ENCODE results near the gene RPS6KA6. TPM values are rescaled to one million over a fixed set of nuclear protein-coding genes. Genes with fewer than 3 reads are reported as not detected.

Gene RPS6KA6
- total RNA-seq, 2 donors from 2014 or later = 1.4 to 1.7 TPM

DNA sequence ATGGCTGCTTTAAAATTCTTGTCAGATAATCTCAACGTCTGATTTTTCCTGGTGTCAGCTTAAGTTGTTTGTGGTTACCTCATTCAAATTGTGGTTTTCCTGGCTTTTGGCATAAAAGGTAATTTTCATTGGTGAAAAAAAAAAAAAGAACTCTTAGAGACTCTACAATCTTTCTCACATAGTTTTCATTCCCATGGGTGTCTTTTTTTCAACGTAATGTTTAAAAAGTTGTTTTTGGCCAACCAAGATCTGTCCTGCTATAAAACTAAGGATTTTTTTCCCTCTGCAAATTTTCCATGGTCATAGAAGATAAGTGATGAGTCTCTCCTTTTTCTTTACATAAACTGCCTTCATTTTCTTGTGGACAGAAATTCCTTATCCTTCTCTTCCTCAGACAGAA is 28.9 kb upstream of the RPS6KA6 start:
- Histone ChIP-seq H3K4me3 (no peak overlapping the region), H3K27me3 (no peaks in the 10 kb centered on the region), H3K27ac (no peak overlapping the region), H3K36me3 (no peaks in the 10 kb centered on the region), H3K4me1 (no peaks in the 10 kb centered on the region), H3K9me3 (peaks cover 0 to 5% of the 10 kb centered on the region in 2 donors)
- TF ChIP-seq, protein P1, sequence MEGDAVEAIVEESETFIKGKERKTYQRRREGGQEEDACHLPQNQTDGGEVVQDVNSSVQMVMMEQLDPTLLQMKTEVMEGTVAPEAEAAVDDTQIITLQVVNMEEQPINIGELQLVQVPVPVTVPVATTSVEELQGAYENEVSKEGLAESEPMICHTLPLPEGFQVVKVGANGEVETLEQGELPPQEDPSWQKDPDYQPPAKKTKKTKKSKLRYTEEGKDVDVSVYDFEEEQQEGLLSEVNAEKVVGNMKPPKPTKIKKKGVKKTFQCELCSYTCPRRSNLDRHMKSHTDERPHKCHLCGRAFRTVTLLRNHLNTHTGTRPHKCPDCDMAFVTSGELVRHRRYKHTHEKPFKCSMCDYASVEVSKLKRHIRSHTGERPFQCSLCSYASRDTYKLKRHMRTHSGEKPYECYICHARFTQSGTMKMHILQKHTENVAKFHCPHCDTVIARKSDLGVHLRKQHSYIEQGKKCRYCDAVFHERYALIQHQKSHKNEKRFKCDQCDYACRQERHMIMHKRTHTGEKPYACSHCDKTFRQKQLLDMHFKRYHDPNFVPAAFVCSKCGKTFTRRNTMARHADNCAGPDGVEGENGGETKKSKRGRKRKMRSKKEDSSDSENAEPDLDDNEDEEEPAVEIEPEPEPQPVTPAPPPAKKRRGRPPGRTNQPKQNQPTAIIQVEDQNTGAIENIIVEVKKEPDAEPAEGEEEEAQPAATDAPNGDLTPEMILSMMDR (IDR thresholded peaks at IDR 0.05) = no peak
- DNase-seq (ENCODE audit: low spot score) = no peak

DNA sequence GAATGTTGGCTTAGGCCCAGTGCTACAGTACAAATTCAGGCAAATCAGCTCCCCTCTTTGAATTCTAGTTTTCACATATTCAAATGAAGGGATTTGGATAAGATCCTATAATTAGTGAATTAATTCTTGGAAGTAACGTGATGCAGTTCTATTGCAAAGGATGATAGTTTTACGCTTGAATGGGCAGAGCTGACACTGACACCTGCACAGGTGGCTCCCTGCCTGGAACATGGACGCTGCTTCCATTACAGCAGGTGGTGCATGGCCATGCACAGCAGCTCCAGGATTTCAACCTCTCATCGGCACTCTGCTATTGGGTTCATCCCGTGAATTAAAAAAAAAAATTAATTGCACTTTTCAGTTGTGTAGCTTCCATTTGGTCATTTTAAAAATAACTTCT is 28.4 kb upstream of the RPS6KA6 start:
- no peak for DNase-seq (ENCODE audit: low spot score)
- Histone ChIP-seq H3K4me1 (no peaks in the 10 kb centered on the region), H3K27me3 (no peaks in the 10 kb centered on the region), H3K27ac (no peak overlapping the region), H3K36me3 (no peaks in the 10 kb centered on the region), H3K9me3 (peaks cover 0 to 5% of the 10 kb centered on the region in 2 donors), H3K4me3 (no peak overlapping the region)
- TF ChIP-seq, protein P1 (IDR thresholded peaks at IDR 0.05) = no peak

DNA sequence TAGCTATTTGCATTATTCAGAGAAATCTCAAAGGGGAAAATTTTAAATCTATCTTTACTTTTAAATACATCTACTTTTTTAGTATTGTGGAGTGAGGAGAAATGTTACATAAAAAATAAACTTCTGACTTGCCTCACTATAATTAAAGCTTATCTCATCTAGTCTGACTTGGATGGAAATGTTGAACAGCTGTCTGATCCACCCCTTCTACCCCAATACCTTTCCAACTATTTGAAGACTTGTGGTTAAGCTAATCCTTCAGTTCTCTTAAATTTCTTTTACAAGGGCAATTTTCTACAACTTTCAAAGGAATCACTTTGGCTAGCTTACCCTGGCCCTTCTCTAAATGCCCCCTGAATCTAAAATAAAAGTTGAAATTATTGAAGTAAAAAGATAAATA is 17.3 kb upstream of the RPS6KA6 start:
- TF ChIP-seq, protein P1 (IDR thresholded peaks at IDR 0.05) = no peak

DNA sequence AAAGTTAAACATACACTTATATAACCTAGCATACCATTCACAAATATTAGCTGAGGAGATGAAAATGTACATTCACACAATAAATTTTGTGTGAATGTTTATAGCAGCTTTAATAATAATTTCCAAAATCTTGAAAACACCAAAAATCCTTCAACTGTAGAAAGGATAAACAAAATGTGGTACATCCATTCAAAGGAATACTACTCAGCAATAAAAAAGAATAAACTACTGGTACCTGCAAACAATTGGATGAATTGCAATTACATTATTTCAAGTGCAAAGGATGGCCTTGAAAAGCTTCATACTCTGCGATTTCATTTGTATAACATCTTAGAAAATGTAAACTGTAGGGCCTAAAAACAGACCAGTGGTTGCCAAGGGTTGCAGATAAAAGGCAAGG is 11.7 kb upstream of the RPS6KA6 start:
- Histone ChIP-seq H3K36me3 (no peaks in the 10 kb centered on the region), H3K27me3 (no peaks in the 10 kb centered on the region), H3K4me3 (no peak overlapping the region), H3K27ac (no peak overlapping the region), H3K4me1 (no peaks in the 10 kb centered on the region), H3K9me3 (peaks cover 0 to 11% of the 10 kb centered on the region in 2 donors)
- TF ChIP-seq, protein P1 (IDR thresholded peaks at IDR 0.05) = no peak
- no peak for DNase-seq (ENCODE audit: low spot score)

More for the DNA sequence above, 17.3 kb upstream of the RPS6KA6 start:
- H3K27ac ChIP-seq = no peak overlapping the region
- no peaks in the 10 kb centered on the region for H3K9me3 ChIP-seq
- no peaks in the 10 kb centered on the region for H3K36me3 ChIP-seq
- DNase-seq (ENCODE audit: low spot score) = no peak
- no peaks in the 10 kb centered on the region for H3K27me3 ChIP-seq
- no peak overlapping the region for H3K4me3 ChIP-seq
- H3K4me1 ChIP-seq = no peaks in the 10 kb centered on the region

DNA sequence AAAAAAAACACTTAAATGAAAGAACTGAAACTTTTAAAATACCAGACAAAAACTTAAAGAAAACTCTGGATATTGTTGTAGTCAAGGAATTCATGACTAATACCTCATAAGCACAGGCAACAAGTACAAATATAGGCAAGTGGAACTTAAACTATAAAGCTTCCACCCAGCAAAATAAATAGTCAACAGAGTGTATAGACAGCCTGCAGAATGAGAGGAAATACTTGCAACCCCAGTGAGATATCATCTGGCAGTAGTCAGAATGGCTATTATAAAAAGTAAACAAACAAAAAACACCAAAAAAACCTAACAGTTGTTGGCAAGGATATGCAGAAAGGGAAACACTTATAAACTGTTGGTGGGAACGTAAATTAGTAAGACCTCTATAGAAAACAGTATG is 9.6 kb upstream of the RPS6KA6 start:
- Histone ChIP-seq H3K36me3 (no peaks in the 10 kb centered on the region), H3K9me3 (peaks cover 0 to 14% of the 10 kb centered on the region in 2 donors), H3K4me1 (no peaks in the 10 kb centered on the region), H3K4me3 (no peak overlapping the region), H3K27ac (no peak overlapping the region), H3K27me3 (no peaks in the 10 kb centered on the region)
- no peak for DNase-seq (ENCODE audit: low spot score)
- TF ChIP-seq, protein P1 (IDR thresholded peaks at IDR 0.05) = no peak

DNA sequence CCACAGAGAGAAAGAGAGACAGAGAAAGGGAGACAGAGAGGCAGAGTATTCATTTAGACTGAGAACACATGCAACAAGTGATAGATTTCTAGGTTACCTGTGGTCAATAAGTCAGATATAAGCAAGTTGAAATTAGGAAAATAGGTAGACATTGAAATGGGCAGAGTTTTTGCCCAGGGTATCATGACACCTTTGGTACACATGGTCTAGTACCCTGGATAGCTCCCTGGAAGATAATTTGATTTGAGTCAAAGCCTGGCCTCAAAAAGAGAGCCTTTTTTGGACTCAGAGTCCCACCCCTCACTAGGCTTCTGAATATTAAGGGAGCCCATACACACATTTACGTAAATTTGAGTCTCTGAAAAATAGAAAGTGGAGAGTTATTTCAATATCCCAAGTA is 4.0 kb upstream of the RPS6KA6 start:
- DNase-seq (ENCODE audit: low spot score) = no peak

More for the DNA sequence above, 4.0 kb upstream of the RPS6KA6 start:
- TF ChIP-seq, protein P1 (IDR thresholded peaks at IDR 0.05) = no peak
- Histone ChIP-seq H3K27me3 (no peaks in the 10 kb centered on the region), H3K36me3 (no peaks in the 10 kb centered on the region), H3K9me3 (peaks cover 0 to 4% of the 10 kb centered on the region in 2 donors), H3K27ac (no peak overlapping the region), H3K4me1 (no peaks in the 10 kb centered on the region), H3K4me3 (no peak overlapping the region)
